ENCODE data around the gene SPTBN1. TPM values are rescaled to one million over a fixed set of nuclear protein-coding genes. Genes with fewer than 3 reads are reported as not detected.

The SPTBN1 gene
- total and polyA plus RNA-seq, 2 experiments from 2014 or later: 58.1 to 204 TPM

DNA sequence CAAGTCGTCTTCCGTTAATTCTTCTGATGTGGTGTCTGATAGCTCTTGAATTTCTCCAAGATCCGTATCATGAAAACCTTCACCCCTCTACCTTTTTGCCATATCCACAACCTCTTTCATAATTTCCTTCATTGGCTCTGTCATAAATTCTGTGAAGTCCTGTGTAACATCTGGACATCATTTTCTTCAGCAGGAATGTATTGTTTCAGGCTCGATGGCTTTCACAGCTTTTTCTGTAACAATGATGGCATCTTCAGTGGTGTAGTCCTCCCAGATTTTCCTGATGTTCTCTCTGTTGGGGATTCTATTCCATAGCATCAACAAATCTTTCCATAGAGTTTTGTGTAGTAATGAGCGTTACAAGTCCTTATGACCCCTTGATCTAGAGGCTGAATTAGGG is 153.1 kb downstream of the SPTBN1 start:
- H3K36me3 ChIP-seq (ENCODE audit: insufficient read depth): no peaks in the 10 kb centered on the region
- Mint-ChIP-seq H3K36me3 (ENCODE audit: low read depth) (peaks cover 11% of the 10 kb centered on the region), H3K4me1 (peaks cover 76% of the 10 kb centered on the region), H3K27me3 (ENCODE audit: insufficient read depth, low read depth, poor library complexity) (peaks cover 4% of the 10 kb centered on the region), H3K9me3 (no peaks in the 10 kb centered on the region), H3K4me3 (no peak overlapping the region), H3K27ac (no peak overlapping the region)
- TF ChIP-seq, protein P1, sequence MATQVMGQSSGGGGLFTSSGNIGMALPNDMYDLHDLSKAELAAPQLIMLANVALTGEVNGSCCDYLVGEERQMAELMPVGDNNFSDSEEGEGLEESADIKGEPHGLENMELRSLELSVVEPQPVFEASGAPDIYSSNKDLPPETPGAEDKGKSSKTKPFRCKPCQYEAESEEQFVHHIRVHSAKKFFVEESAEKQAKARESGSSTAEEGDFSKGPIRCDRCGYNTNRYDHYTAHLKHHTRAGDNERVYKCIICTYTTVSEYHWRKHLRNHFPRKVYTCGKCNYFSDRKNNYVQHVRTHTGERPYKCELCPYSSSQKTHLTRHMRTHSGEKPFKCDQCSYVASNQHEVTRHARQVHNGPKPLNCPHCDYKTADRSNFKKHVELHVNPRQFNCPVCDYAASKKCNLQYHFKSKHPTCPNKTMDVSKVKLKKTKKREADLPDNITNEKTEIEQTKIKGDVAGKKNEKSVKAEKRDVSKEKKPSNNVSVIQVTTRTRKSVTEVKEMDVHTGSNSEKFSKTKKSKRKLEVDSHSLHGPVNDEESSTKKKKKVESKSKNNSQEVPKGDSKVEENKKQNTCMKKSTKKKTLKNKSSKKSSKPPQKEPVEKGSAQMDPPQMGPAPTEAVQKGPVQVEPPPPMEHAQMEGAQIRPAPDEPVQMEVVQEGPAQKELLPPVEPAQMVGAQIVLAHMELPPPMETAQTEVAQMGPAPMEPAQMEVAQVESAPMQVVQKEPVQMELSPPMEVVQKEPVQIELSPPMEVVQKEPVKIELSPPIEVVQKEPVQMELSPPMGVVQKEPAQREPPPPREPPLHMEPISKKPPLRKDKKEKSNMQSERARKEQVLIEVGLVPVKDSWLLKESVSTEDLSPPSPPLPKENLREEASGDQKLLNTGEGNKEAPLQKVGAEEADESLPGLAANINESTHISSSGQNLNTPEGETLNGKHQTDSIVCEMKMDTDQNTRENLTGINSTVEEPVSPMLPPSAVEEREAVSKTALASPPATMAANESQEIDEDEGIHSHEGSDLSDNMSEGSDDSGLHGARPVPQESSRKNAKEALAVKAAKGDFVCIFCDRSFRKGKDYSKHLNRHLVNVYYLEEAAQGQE (IDR thresholded peaks at IDR 0.05; ENCODE audit: unreplicated experiment): no peak
- no peak for TF ChIP-seq NANOG (IDR thresholded peaks at IDR 0.05; ENCODE audit: borderline replicate concordance)
- TF ChIP-seq, protein P2, sequence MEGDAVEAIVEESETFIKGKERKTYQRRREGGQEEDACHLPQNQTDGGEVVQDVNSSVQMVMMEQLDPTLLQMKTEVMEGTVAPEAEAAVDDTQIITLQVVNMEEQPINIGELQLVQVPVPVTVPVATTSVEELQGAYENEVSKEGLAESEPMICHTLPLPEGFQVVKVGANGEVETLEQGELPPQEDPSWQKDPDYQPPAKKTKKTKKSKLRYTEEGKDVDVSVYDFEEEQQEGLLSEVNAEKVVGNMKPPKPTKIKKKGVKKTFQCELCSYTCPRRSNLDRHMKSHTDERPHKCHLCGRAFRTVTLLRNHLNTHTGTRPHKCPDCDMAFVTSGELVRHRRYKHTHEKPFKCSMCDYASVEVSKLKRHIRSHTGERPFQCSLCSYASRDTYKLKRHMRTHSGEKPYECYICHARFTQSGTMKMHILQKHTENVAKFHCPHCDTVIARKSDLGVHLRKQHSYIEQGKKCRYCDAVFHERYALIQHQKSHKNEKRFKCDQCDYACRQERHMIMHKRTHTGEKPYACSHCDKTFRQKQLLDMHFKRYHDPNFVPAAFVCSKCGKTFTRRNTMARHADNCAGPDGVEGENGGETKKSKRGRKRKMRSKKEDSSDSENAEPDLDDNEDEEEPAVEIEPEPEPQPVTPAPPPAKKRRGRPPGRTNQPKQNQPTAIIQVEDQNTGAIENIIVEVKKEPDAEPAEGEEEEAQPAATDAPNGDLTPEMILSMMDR (conservative IDR thresholded peaks at IDR 0.05; ENCODE audit: low read depth in 2 of 2): no peak
- TF ChIP-seq EZH2phosphoT487 (IDR thresholded peaks at IDR 0.05; ENCODE audit: unreplicated experiment): no peak
- TF ChIP-seq EZH2 (IDR thresholded peaks at IDR 0.05; ENCODE audit: low read depth, unreplicated experiment): no peak
- no peak for TF ChIP-seq ZNF114 (CRISPR knock-in tag; IDR thresholded peaks at IDR 0.05)
- TF ChIP-seq CREB1 (CRISPR knock-in tag; IDR thresholded peaks at IDR 0.05; ENCODE audit: low read depth): no peak
- TF ChIP-seq ZNF331 (CRISPR knock-in tag; IDR thresholded peaks at IDR 0.05; ENCODE audit: low read depth): no peak
- TF ChIP-seq, protein P3, sequence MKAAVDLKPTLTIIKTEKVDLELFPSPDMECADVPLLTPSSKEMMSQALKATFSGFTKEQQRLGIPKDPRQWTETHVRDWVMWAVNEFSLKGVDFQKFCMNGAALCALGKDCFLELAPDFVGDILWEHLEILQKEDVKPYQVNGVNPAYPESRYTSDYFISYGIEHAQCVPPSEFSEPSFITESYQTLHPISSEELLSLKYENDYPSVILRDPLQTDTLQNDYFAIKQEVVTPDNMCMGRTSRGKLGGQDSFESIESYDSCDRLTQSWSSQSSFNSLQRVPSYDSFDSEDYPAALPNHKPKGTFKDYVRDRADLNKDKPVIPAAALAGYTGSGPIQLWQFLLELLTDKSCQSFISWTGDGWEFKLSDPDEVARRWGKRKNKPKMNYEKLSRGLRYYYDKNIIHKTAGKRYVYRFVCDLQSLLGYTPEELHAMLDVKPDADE (IDR thresholded peaks at IDR 0.05): no peak
- TF ChIP-seq, protein P4, sequence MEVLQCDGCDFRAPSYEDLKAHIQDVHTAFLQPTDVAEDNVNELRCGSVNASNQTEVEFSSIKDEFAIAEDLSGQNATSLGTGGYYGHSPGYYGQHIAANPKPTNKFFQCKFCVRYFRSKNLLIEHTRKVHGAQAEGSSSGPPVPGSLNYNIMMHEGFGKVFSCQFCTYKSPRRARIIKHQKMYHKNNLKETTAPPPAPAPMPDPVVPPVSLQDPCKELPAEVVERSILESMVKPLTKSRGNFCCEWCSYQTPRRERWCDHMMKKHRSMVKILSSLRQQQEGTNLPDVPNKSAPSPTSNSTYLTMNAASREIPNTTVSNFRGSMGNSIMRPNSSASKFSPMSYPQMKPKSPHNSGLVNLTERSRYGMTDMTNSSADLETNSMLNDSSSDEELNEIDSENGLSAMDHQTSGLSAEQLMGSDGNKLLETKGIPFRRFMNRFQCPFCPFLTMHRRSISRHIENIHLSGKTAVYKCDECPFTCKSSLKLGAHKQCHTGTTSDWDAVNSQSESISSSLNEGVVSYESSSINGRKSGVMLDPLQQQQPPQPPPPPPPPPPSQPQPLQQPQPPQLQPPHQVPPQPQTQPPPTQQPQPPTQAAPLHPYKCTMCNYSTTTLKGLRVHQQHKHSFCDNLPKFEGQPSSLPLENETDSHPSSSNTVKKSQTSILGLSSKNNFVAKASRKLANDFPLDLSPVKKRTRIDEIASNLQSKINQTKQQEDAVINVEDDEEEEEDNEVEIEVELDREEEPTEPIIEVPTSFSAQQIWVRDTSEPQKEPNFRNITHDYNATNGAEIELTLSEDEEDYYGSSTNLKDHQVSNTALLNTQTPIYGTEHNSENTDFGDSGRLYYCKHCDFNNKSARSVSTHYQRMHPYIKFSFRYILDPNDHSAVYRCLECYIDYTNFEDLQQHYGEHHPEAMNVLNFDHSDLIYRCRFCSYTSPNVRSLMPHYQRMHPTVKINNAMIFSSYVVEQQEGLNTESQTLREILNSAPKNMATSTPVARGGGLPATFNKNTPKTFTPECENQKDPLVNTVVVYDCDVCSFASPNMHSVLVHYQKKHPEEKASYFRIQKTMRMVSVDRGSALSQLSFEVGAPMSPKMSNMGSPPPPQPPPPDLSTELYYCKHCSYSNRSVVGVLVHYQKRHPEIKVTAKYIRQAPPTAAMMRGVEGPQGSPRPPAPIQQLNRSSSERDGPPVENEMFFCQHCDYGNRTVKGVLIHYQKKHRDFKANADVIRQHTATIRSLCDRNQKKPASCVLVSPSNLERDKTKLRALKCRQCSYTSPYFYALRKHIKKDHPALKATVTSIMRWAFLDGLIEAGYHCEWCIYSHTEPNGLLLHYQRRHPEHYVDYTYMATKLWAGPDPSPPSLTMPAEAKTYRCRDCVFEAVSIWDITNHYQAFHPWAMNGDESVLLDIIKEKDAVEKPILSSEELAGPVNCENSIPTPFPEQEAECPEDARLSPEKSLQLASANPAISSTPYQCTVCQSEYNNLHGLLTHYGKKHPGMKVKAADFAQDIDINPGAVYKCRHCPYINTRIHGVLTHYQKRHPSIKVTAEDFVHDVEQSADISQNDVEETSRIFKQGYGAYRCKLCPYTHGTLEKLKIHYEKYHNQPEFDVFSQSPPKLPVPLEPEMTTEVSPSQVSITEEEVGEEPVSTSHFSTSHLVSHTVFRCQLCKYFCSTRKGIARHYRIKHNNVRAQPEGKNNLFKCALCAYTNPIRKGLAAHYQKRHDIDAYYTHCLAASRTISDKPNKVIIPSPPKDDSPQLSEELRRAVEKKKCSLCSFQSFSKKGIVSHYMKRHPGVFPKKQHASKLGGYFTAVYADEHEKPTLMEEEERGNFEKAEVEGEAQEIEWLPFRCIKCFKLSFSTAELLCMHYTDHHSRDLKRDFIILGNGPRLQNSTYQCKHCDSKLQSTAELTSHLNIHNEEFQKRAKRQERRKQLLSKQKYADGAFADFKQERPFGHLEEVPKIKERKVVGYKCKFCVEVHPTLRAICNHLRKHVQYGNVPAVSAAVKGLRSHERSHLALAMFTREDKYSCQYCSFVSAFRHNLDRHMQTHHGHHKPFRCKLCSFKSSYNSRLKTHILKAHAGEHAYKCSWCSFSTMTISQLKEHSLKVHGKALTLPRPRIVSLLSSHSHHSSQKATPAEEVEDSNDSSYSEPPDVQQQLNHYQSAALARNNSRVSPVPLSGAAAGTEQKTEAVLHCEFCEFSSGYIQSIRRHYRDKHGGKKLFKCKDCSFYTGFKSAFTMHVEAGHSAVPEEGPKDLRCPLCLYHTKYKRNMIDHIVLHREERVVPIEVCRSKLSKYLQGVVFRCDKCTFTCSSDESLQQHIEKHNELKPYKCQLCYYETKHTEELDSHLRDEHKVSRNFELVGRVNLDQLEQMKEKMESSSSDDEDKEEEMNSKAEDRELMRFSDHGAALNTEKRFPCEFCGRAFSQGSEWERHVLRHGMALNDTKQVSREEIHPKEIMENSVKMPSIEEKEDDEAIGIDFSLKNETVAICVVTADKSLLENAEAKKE (CRISPR knock-in tag; IDR thresholded peaks at IDR 0.05): no peak
- no peak for TF ChIP-seq JUNB (IDR thresholded peaks at IDR 0.05; ENCODE audit: unreplicated experiment)
- no peak for TF ChIP-seq STAT1 (IDR thresholded peaks at IDR 0.05; ENCODE audit: unreplicated experiment)
- H3K27me3 ChIP-seq (ENCODE audit: insufficient read depth): no peaks in the 10 kb centered on the region
- no peak overlapping the region for H3K4me3 ChIP-seq
- H3K4me2 ChIP-seq: no peak overlapping the region
- no peak for DNase-seq (ENCODE audit: low spot score)
- H3K27ac ChIP-seq (ENCODE audit: low read depth): no peak overlapping the region
- no peak for ATAC-seq
- H3K4me1 ChIP-seq (ENCODE audit: insufficient read depth): peaks cover 47% of the 10 kb centered on the region
- H3K79me2 ChIP-seq (replicated peaks; ENCODE audit: insufficient read depth): peaks cover 100% of the 10 kb centered on the region
- peaks cover 71% of the 10 kb centered on the region for H4K20me1 ChIP-seq (replicated peaks; ENCODE audit: insufficient read depth)
- no peak overlapping the region for H2AFZ ChIP-seq
- no peaks in the 10 kb centered on the region for H3F3A ChIP-seq (replicated peaks; ENCODE audit: low read depth)
- no peaks in the 10 kb centered on the region for H3K9me2 ChIP-seq (ENCODE audit: insufficient read depth)

Data from GM23338 (cell line).